ENCODE results near the gene PTH1R.

- TF ChIP-seq, protein P1, sequence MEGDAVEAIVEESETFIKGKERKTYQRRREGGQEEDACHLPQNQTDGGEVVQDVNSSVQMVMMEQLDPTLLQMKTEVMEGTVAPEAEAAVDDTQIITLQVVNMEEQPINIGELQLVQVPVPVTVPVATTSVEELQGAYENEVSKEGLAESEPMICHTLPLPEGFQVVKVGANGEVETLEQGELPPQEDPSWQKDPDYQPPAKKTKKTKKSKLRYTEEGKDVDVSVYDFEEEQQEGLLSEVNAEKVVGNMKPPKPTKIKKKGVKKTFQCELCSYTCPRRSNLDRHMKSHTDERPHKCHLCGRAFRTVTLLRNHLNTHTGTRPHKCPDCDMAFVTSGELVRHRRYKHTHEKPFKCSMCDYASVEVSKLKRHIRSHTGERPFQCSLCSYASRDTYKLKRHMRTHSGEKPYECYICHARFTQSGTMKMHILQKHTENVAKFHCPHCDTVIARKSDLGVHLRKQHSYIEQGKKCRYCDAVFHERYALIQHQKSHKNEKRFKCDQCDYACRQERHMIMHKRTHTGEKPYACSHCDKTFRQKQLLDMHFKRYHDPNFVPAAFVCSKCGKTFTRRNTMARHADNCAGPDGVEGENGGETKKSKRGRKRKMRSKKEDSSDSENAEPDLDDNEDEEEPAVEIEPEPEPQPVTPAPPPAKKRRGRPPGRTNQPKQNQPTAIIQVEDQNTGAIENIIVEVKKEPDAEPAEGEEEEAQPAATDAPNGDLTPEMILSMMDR (IDR thresholded peaks at IDR 0.05): no peak
- TF ChIP-seq POLR2A (IDR thresholded peaks at IDR 0.05): no peak
These were observed 15.0 kb upstream of the PTH1R start for GRCh38 chr3:46862369-46863025.

Data from upper lobe of left lung (tissue), 4 donors.